BE2C (cell line): ENCODE data around the gene DNM2.
"Not testable (repeated sequence)": the region's sequence is repeated elsewhere in the genome, so short reads cannot be mapped to it uniquely, and the experiment has no call there.

Experiments
- DNase-seq: peaks from one replicate; pipeline ENCODE4 v3.0.0-alpha.2; 2020
- H3K27me3 ChIP-seq: fragments of 250-450 bp; sonication (Bioruptor Pico); 2 replicates; pipeline ENCODE4 v1.5.1; 2020; ENCODE audit warnings: mild to moderate bottlenecking
- H3K36me3 ChIP-seq: fragments of 250-450 bp; sonication (Bioruptor Pico); 2 replicates; pipeline ENCODE4 v1.5.1; 2020; ENCODE audit warnings: mild to moderate bottlenecking
- H3K4me1 ChIP-seq: fragments of 250-450 bp; sonication (Bioruptor Pico); 2 replicates; pipeline ENCODE4 v1.5.1; 2020
- H3K4me3 ChIP-seq: 2 replicates; pipeline ENCODE4 v1.5.1; 2011; ENCODE audit warnings: low read depth, low read length
- H3K9me3 ChIP-seq: fragments of 250-450 bp; sonication (Bioruptor Pico); 2 replicates; pipeline ENCODE4 v1.5.1; 2020
- CTCF ChIP-seq: IDR thresholded peaks from 2 replicates; pipeline ENCODE4 v1.5.1; 2012; ENCODE audit warnings: mild to moderate bottlenecking, low read depth, low read length

The DNM2 gene

GRCh38 chr19:10744801-10745293 lies 27.0 kb downstream of the DNM2 start:
- no peak for DNase-seq
- H3K9me3 ChIP-seq: no peaks in the 10 kb centered on the region
- H3K36me3 ChIP-seq: no peaks in the 10 kb centered on the region
- no peak overlapping the region for H3K4me3 ChIP-seq
- no peak for TF ChIP-seq CTCF
- H3K27me3 ChIP-seq: no peaks in the 10 kb centered on the region
- H3K4me1 ChIP-seq: peaks cover 24% of the 10 kb centered on the region

GRCh38 chr19:10746437-10746836 lies 28.6 kb downstream of the DNM2 start:
- not testable (repeated sequence) for DNase-seq, H3K9me3 ChIP-seq, H3K4me3 ChIP-seq, H3K27me3 ChIP-seq, H3K36me3 ChIP-seq
- H3K4me1 ChIP-seq: peaks cover 28% of the 10 kb centered on the region

GRCh38 chr19:10747271-10747670 lies 29.4 kb downstream of the DNM2 start:
- no peak for DNase-seq
- Histone ChIP-seq H3K27me3 (no peaks in the 10 kb centered on the region), H3K36me3 (no peaks in the 10 kb centered on the region), H3K4me3 (no peak overlapping the region), H3K9me3 (no peaks in the 10 kb centered on the region), H3K4me1 (peaks cover 28% of the 10 kb centered on the region)
- no peak for TF ChIP-seq CTCF

- TF ChIP-seq CTCF: no peak
- H3K27me3 ChIP-seq: no peaks in the 10 kb centered on the region
- H3K9me3 ChIP-seq: no peaks in the 10 kb centered on the region
- DNase-seq: no peak
- H3K4me3 ChIP-seq: no peak overlapping the region
- H3K36me3 ChIP-seq: no peaks in the 10 kb centered on the region
- peaks cover 28% of the 10 kb centered on the region for H3K4me1 ChIP-seq
Observed at GRCh38 chr19:10747674-10748073, 29.8 kb downstream of the DNM2 start.

- DNase-seq: no peak
- TF ChIP-seq CTCF: no peak
- H3K4me1 ChIP-seq: peaks cover 28% of the 10 kb centered on the region
- no peaks in the 10 kb centered on the region for H3K36me3 ChIP-seq
- no peaks in the 10 kb centered on the region for H3K9me3 ChIP-seq
- no peaks in the 10 kb centered on the region for H3K27me3 ChIP-seq
- H3K4me3 ChIP-seq: no peak overlapping the region
Observed at GRCh38 chr19:10748195-10748926, 30.5 kb downstream of the DNM2 start.

GRCh38 chr19:10748927-10749434 lies 31.1 kb downstream of the DNM2 start:
- Histone ChIP-seq H3K36me3 (no peaks in the 10 kb centered on the region), H3K4me3 (0 out of 2 replicates have a peak overlapping the region, but pooled peaks have one; percentile 19), H3K27me3 (no peaks in the 10 kb centered on the region), H3K4me1 (peaks cover 28% of the 10 kb centered on the region), H3K9me3 (no peaks in the 10 kb centered on the region)
- TF ChIP-seq CTCF: no peak
- DNase-seq: peak; percentile 98
